Stimulated activated CD4-positive, alpha-beta T cell treated with anti-CD3 and anti-CD28 coated beads, Interleukin-4, amount 100 ng/mL, for 1 hour (primary cell): Measurements from ENCODE around the gene ISM2.
"Not testable (repeated sequence)": the region's sequence is repeated elsewhere in the genome, so short reads cannot be mapped to it uniquely, and the experiment has no call there.

Experiments used
- DNase-seq: peaks from one replicate; pipeline ENCODE4 v3.0.0-alpha.2; 2020

ISM2 gene

GRCh38 chr14:77498120-77498979 lies at the start of gene ISM2:
TSS of gene ISM2 (minus strand) at chr14:77498816. CDS start at chr14:77498793, 23 bp downstream.
- DNase-seq = peak; percentile 54

DNA sequence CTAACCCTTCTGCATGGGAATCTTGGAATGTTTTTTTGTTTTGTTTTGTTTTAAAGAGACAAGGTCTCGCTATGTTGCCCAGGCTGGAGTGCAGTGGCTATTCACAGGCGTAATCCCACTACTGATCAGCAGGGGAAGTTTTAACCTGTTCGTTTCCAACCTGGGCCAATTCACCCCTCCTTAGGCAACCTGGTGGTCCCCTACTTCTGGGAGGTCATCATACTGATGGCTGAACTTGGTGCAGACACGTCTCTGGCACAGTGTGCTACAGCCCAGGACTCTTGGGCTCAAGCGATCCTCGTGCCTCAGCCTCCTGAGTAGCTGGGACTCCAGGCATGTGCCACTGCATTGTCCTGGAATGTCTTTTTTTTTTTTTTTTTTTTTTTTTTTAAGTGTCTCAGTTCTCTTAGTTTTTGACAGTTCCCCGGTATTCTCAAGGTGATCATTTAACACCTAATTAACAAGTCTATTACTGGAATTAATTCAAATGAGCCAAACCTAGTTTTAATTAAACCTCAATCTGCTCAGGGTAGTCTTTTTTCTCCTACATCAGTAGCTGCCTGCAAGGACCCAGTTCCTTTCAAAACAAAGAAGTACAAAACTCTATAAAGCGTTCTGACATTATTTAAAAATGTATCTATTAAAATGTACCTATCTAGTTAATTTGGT lies 49.0 kb upstream of the ISM2 start:
- no peak for DNase-seq

GRCh38 chr14:77545171-77545570 lies 46.6 kb upstream of the ISM2 start:
- DNase-seq = not testable (repeated sequence)

GRCh38 chr14:77544571-77544970 lies 46.0 kb upstream of the ISM2 start:
- DNase-seq = no peak

DNA sequence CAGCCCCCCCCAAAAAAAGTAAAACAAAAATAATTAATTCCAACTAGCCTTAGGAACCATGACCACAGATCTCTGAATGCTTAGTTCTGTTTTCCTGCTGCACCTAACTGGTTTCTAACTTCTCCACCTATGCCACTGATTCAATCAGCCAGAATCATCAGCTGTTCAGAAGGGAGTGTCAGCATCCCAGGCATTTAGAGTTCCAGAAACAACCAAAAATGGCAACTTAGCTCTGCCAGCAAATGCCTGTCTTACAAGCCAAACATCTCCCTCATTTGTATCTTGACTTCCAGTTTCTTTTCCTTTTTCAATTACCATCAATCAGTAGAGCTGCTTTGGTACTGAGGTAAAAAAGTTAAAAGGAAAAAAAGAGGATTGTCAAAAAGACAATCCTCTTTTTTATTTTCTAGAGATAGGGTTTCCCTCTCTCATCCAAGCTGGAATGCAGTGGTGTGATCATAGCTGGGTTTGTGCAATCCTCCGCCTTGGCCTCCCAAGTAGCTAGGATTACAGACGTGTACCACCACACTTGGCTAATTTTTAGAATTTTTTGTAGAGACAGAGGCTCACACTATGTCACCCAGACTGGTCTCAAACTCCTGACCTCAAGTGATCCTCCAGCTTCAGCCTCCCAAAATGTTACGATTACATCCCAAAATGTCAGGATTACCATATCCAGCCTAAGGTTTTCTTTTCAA lies 45.2 kb upstream of the ISM2 start:
- DNase-seq = no peak

DNA sequence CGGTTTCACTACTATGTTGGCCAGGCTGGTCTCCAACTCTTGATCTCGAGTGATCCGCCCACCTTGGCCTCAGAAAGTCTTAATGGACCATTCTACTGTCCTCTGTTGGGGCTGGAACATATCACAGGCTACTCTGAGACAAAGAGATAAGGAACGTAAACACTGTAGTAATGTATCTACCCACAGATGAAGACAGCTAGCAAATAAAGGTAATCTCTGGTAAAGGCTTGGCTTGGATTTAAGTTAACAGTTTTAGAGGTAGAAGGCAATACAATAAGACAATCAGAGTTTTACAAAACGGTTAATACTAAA lies 44.6 kb upstream of the ISM2 start:
- DNase-seq = no peak

- no peak for DNase-seq
Observed at GRCh38 chr14:77542421-77543239, 44.0 kb upstream of the ISM2 start.

DNA sequence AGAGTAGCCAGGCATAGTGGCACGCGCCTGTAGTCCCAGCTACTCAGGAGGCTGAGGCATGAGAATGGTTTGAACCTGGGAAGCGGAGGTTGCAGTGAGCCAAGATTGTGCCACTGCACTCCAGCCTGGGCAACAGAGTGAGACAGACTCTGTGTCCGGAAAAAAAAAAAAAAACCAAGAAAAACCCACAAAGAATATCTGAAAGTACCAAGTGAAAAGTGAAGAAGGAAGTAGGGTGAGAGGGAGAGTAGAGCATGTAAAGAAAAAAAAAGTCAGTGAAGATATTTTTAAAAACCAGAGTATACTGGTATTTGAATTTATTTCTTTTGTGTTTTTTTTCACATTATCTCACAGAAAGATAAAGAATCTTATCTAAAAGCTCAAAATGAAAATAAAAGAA lies 43.3 kb upstream of the ISM2 start:
- DNase-seq = no peak

- not testable (repeated sequence) for DNase-seq
Observed at GRCh38 chr14:77536951-77537350, 38.3 kb upstream of the ISM2 start.

DNA sequence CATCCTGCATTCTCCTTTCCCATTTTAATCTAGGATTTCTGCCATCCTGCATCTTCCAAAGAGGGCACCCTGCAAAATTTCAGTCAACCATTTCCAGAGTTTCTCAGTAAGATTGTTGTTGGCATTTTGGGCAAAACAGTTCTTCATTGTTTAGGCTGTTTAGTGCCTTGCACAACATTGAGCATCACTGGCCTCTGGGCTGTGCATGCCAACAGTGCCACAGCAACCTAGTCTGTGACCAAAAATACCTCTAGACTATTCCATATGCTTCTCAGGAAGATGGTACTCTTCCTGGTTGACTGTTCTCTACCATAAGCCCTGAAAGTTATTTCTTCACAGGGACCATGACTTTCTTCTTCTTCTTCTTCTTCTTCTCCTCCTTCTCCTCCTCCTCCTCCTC lies 32.5 kb upstream of the ISM2 start:
- no peak for DNase-seq

DNA sequence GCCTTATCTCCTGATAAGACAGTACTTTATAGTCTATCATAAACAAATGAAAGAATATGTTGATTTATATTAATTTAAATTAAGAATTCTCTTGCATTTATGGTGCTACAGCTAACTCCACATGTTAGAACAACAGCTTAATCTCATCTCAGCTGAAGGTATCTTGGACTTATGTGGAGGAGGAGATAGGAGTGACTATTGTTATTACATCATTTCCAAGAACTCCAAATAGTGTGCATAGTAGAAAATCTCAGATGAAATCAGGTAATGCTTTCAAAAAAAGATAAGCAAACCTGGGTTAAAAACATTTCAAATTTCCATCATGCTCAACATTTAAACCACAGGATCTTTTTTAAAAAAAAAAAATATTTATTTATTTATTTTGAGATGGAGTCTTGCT lies 31.3 kb upstream of the ISM2 start:
- DNase-seq = no peak

DNA sequence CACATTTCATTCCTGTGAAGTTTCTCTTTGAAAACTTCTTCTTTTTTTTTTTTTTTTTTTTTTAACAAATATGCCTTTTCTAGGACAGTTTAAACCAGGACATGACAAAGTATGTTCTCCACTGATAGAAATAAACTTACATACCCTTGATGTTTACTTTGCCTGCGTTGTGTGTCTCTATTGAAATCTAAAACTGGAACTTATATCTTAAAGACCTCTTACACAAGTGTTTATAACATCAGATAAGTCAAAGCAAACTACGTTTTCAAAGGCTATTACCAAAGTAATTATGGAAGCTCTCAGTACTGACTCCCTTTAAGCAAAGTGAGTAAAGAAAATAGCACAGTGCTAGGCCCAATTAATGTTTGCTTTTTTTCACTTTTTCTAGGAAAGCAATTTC lies 30.6 kb upstream of the ISM2 start:
- DNase-seq = no peak

DNA sequence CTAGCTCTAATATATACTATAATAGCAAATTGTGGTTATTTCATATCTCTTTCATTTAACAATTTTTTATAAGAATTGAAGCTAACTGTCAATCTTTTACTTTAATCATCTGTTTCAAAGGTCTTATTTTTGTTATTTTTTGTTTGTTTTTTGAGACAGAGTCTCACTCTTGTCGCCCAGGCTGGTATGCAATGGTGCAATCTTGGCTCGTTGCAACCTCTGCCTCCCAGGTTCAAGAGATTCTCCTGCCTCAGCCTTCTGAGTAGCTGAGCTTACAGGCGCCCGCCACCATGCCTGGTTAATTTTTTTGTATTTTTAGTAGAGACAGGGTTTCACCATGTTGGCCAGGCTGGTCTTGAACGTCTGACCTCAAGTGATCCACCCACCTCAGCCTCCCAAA lies 30.1 kb upstream of the ISM2 start:
- not testable (repeated sequence) for DNase-seq

- no peak for DNase-seq
Observed at GRCh38 chr14:77526266-77526665, 27.6 kb upstream of the ISM2 start.

DNA sequence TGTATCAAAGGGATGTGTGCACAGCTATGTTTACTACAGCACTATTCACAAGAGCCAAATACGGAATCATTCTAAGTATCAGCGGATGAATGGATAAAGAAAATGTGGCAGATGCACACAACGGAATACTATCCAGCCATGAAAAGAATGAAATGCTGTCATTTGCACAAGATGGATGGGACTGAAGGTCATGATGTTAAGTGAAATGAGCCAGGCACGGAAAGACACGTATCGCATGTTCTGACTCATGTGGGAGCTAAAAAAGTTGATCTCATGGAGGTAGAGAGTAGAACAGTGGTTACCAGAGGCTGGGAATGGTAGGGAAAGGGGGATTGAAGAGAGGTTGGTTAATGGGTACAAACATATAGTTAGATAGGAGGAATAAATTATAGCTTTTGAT lies 25.9 kb upstream of the ISM2 start:
- DNase-seq = no peak

DNA sequence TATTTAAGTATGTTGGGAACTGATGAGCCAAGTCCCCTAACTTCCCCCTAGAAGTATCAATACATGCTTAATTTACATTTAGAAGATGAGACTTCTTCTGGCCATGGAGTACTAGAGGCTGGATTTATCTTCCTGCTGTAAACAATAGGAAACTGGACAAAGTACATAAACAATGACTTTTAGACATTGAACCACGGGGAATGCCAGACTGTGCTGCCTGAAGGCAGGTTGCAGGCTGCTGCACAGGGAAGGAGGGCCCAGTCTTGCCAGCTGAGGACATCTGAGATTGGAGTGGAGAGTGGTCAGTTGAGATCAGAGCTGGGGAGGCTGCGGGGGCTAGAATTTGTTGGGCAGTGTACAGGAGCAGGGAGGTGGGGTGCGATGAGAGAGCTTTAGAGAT lies 24.5 kb upstream of the ISM2 start:
- no peak for DNase-seq

DNA sequence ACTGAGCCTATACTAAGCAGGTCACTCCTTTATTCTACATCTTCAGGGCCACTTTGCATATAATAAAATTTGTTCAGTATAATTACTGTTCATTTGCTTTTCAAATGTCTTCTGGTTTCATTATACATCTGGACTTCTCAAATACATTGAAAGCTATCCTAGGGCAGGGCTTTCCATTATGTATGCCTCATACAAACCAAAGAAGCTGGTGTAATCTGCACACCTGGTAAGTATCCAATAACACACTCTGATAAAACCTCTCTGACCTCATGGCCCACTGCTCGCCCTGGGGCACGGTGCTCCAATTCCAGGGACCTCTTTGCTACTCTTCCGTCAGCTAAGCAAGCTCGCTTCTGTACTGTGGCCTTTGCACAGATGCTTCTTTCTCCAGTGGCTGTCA lies 21.9 kb upstream of the ISM2 start:
- no peak for DNase-seq

- no peak for DNase-seq
Observed at GRCh38 chr14:77516126-77516525, 17.5 kb upstream of the ISM2 start.

DNA sequence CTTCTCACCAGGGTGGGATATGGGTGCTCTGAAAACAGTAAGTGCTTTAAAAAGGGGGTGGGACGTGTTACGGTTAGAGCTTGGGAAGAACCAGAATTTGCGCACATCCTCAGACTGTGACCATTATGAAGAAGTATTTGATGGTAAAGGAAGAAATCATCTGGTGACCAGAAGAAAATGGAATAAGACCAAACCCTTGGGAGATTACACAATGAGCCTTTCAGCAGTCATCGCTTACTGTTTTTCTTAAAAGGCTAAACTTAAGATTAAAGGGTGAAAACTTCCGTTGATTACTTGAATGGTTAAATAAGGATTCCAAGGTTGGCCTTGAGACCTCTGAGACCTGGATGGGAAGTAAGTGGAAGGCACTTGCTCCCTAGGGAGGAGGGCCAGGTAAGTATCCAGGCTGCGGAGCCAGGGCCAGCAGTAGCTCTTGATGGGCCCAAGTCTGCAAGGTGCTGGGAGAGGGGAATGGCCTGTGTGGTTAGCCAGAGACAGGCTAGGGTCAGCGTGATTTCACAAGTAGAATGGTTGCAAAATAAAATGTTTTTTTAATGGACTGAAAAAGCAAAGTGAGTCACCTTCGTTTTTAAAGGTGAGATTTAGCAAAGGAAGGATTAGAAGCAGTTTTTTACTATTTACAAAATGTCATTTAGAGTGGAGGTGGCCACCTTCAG lies 13.0 kb upstream of the ISM2 start:
- no peak for DNase-seq

GRCh38 chr14:77509366-77509765 lies 10.8 kb upstream of the ISM2 start:
- no peak for DNase-seq

DNA sequence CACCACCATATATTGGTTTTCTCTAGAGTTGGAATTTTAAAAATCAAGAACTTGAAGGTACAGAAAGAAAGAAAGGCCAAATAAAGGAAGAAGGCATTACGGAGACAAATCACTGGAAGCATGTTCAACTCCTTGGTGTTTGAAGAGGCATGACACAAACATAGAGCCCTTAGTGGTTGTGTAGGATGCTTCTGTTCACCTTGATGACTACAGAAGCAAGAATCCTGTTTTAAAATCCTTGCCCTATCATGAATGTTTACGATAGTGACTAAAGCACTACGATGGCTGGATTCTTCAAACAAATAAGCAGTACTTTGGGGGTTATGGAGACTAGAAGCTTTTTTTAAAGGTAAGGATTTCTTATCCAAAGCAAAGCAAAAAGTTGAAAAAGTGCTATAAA lies 10.3 kb upstream of the ISM2 start:
- DNase-seq = no peak

- no peak for DNase-seq
Observed at GRCh38 chr14:77508249-77508648, 9.6 kb upstream of the ISM2 start.

- DNase-seq = no peak
Observed at GRCh38 chr14:77507762-77508161, 9.1 kb upstream of the ISM2 start.
